Activated CD4-positive, alpha-beta T cell treated with anti-CD3 and anti-CD28 coated beads, Interleukin-2, amount 50 U/mL, for 4 hours (primary cell): ENCODE measurements around the gene WDR46.
A peak's percentile ranks its signal among the peaks of the same experiment; 100 is the strongest.

Experiments used
- DNase-seq, 2 experiments: peaks; one replicate each; pipeline ENCODE4 v3.0.0-alpha.2; 2020

WDR46 gene

DNA sequence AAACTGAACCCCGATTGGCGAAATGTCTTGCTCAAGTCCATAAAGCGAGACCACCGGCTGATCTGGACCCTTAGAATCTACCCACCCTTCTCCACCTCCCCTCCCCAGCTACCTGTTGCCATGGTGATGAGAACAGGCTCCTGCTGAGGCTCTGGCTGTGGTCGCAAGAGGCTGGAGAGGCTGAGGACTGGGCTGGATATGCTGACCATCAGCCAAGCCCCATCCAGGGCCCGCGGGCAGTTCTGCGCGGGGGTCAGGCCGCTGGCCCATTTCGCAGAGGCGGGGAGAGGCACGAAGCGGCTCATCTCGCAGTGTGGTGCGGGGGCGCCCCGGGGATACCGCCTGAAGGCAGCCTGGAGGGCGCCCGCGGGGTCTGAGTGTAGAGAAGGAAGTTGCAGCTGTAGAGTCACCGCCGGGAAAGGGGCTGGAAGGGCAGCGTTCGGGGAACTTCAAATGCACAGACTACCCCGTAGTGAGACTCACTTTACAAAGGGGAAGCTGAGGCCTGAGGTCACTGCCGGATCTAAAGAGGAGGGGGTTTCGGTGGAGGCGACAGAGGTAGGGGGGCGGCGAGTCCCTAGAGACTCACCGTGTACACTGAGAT is 24.2 kb upstream of the WDR46 start:
- peak; percentile 46 to 51 for DNase-seq

DNA sequence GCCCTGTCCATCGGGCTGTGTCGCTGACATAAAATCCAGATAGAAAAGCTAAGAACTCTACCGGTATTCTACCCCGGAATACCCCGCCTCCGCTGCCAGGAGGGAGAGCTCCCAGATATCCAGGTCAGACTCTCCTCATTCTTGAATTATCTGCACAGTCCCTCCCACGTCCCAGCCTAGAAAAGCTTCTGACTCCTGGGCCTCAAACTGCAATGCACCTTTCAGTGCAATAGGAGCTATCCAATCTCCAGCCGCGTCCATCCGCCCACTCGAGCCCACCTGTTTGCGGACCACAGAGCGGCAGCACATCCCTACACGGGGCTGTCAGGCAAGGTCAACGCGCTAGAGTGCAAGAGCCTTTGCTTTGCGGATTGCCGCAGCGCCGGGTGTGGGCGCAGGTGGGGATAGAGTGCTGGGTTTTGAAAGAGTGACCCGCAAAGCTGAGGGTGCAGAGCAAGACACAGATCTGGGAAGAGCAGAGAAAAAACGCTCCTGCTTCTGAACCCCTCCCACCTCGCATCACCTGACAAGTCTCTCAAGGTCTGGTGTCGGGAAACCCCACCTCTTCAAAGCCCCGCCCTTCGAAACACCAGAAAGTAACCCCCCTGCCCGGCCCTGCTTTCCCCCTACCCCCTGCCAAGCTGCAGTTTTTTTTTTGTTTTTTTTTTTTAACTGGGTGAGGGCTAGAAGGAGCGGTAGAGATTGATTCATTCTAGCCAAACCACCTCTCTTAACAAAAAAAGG is 23.5 kb upstream of the WDR46 start:
- peak; percentile 83 to 86 for DNase-seq

DNA sequence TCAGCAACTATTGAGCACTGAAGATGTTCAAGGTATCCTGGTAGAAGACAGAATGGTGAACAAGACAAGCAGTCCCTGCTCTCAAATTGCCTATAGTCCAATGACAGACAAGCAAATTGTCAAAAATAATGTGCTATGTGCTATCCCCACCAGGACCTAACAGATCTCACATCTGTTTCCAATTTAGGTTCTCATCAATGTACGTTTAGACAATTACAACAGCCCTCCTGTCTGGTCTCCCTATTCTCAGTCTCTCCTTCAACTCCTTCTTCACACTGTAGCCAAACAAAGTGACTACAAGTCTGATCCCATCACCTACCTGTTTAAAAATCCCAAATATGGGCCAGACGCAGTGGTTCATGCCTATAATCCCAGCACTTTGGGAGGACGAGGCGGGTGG is 17.3 kb upstream of the WDR46 start:
- no peak for DNase-seq

DNA sequence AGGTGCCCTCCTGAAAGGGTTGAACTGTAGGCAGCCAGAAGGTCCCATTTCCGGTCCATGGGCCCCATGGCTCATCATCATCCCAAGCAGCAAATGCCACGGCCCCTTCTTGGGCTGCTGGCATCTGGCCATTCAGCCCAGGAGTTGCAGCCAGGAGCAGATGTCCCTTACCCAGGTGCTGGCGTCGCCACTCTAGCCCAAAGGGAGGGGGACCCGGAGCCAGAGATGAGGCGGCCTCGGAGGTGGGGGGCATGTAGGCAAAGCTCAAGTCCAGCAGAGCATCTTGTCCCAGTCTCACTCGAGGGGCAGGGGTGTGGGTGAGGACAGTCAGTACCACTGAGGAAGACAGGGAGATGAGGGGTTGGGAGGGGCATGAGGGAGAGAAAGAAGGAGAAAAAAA is 16.0 kb upstream of the WDR46 start:
- no peak for DNase-seq

DNA sequence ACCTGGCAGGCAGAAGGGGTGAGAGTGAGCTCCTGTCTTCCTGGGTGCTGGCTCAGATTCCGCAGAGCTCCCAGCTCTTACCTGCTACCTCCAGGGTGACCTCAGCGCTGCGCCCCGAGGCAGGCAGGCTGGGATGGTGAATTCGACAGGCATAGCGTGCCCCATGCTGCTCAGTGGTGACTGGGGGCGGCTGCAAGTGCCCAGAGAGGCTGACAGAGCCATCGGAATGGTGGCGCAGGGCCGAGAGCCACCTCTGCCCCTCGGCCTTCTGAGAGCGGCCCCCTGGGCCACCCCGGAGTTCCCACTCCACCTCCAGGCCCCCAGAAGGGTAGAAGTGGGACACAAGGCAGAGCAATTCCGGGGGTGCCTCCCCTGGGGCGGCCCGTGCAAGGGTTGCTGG is 15.2 kb upstream of the WDR46 start:
- no peak for DNase-seq

DNA sequence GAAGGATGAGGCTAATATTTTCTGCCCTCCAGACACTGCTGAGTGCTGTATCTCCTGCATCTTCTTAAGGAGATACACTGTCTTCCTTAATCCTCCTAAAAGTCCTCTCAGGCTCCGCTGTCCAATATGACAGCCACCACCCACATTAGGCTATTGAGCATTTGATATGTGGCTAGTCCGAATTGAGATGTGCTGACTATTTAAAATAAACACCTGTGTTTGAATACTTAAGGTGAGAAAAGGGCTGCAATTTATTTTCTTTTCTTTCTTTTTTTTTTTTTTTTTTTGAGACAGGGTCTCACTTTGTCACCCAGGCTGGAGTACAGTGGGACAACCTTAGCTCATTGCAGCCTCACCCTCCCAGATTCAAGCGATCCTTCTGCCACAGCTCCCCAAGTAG is 12.8 kb upstream of the WDR46 start:
- DNase-seq: no peak

DNA sequence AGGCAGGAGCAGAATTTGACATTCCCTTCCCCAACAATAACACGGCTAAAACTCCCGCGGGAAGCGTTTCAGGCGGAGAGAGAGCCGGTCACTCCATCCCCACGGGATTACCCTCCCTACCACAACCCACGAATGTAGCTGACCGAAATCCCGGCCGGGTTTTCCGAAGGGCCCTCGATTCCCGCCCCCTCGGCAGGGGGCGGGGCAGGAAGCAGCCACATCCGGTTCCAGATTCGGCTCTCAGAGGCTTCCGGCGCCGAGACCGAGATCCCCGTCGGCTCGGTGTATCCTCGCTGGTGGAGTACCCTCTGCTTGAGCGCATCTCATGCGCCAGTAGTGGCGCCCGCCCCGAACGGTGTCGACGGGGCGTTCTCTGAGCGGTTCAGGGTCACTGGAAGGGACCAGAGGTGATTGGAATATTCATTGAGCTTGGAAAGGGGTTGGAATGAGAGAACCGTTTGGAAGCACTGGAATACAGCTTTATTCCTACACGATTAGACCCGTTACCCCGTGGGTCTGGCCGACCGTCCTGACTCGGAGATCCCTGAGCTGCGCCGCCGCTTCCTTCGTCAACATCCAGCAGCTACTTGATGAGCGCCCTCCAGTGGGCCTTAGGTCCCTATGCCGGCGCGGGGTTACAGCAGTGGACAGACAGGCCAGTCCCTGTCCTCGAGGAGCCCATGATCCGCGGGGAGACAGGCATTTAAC is 10.4 kb upstream of the WDR46 start:
- DNase-seq: peak; percentile 88 to 90

DNA sequence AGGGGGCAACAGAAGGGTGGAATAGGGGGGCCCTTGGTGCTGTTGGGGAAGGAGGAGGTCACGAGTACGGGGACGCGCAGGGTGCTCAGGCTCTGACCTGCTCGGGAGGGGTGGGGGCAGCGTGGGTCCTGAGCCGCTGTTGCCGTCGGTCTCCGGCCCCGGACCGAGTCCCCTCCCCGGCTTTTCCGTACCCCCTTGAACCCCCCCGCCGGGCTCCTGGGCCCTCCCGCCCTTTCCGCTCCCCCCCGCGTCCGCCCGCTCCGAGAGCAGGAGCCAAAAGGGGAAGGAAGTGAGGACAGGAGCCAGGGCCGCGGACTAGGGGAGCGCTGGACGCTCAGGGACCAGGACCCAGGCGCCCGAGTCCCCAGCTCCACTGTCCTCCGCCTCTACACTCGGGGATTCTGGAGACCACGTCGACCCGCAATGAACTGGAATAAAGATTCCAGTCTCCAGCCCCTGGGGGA is 9.8 kb upstream of the WDR46 start, which contains the start of gene RGL2:
Gene RGL2, minus strand, starts transcription at position 170 of the 464 bp plus-strand sequence. CDS start 332 bp downstream, outside the sequence.
- peak; percentile 43 to 49 for DNase-seq

DNA sequence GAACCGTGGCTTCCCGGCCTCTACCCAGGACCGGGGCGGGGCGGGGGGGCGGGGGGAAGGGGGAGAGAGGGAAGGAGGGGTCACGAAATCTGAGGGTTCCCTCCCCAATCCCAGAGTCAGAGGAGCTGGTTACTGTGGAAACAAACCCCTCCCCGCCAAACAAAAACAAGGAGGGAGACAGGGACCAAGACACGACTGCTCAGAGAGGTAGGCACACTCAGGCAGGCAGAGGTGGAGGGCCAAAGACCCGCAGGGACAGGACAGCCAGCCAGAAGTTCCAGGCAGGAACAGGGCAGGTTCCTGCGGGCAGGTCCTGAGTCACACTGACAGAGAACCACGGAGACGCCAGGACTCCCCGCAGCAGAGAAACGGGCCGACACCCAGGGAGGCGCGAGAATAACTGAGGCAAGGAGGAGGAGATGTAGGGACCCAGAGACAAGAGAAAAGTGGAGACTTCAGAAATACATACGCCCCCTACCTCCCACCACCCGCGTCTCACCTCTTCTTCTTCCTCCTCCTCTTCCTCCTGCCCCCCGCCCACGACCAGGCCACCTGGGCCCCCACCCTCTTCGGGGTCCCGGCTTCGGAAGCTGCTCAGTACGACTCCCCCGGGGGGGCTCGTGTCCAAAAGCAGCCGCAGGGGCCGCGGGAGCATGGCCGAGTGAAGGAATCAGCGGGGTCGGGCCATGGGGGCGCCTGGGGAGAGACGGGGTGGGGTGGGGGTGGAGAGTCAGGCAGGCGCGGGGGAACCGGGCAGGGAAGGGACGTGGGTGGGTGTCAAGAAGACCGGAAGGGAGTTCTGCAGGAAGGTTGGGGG is 9.1 kb upstream of the WDR46 start:
- DNase-seq: peak; percentile 39 to 44

DNA sequence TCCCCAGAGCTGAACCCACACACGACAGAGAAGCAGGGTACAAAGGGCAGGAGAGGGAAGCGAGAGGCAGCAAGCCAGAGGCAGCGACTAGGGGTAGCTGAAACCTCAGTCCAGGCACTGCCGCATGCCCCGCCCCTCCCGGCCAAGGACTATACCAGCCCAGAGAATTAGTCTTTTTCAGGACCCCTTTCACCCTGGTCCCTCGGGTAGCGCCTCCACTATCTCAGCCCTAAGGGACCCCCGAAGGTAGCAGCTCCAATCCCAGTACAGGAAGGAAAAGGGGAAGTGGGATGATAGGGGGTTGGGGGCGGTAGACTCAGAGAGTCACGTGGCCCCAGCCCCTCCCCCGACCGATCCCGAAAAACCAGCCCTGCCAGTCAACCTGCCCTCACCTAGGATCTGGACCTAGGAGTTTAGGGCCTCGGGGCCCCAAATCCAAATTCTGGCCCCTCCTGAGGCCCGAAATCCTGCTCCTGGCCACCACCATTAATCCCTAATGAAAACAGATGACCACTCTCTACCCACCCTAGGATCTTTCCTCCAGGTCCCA is 8.4 kb upstream of the WDR46 start:
- no peak for DNase-seq

DNA sequence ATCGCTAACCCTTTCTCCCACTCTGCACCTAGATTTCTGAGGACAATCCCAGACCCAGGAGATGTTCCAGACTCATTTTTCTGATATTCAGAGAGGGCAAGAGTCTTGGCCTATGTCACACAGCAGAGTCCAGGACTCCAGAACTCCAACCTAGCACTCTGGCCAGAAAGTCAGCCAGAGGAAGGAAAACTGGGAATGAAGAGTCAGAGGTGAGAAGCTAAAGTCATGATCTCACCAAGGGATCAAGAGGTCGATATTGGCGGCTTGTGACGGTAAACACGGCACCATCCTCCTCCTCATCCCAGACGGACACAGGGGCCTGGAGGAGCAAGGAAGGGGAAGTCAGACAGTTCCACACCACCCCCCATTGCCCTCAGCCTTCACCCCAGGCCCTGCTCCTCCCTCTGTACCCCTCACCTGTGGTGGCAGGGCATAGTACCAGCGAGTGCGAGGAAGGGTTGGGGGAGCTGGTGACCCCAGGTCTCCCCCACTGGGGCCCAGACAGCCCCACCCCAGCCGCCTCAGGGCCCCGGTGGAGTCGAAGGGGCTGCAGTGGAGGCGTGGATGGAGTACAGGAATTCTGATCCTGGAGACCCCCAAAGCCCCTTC is 7.9 kb upstream of the WDR46 start:
- no peak for DNase-seq

DNA sequence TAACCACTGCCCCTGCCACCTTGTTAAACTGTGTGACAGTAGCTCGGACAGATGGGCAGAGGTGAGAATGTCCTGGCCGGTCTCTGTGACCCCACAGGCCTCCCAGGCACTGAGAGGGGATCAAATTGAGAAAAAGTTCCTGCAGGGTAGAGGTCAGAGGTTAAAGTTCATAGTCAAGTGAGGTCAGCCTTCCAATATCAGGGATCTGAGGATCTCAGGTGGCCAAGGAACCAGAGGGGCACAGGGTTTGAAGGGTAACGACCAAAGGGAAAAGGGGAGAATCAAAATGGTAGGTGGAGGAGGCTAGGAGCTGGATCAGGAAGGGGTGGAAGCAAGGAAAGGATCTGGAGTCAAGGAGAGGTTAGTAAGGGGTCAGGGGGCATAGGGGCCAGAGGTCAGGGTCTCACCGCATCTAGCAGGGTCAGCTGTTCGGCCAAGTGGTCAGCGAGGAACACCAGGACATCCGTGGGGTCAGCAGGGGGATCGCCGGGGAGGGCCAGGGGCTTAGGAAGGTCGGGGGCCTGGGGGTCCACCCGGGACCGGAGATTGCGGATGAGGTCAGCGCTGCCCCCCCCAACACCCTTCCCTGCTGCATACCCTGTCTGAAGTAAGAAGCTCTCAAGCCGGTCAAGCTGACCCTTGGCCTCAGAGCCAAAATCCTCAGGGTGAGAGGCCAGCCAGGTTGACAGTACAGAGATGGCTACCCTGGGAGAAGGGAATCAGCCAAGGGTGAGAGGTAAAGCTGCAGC is 6.8 kb upstream of the WDR46 start:
- DNase-seq: no peak

DNA sequence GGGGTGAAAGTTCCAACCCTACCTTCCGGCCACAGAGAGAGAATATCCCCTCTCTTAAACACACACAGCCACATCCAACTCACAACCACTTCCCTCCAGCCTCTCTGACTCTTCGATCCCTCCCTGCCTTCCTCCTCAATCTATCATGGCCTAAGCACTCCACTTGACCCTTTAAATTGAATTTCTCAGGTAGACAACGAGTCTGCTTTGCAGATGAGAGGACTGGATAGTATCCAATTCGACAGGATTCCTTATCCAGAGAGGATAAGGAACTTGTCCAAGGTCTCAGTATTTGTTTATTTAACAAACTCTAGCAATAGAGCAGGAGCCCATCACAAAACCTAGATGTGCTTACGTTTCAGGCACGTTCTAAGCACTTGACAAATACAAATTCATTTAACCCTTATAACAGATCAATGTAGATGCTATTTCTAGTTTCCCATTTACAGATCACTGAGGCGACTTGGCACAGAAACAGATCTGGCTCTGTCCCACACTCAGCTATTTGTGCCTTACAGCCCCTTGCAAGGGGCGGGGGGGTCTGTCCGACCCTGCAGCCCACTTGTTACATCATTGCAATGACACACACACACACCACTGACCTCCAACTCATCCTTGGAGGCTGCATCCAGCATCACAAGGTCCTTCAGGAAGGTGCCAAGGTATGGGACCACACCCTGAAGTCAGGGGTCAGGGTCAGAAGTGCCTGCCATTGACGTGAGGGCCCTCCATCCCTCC is 5.2 kb upstream of the WDR46 start:
- DNase-seq: no peak

DNA sequence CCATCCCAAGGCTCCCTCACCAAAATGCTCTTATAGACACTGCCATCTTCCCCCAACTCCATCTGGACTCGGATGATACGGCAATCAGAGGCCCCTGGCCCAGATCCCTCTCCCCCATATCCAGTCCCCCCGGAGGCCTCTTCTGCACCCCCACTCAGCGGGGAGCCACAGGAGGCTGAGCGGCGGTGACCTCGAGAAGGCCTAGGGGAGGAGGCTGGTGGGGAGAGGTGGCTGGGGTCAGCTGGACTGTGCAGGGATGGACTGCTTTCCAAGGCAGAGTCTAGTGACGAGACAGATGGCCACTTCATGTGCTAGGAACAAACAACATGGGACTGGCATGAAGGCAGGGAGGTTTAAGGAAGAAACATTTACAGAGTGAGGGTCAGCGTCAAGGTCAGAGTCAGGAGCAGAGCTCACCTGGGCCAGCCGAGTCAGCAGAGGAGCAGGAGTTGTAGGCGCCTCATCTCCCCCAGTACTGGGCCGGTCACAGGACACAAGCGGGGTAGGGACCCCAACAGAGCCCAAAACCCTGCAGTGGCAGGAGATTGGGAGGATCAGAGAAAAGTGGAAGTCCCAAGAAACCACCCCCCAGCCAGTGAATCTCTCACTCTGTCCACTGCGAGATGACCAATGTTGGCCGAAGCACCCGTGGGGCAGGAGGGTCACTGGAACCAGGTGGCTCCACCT is 4.1 kb upstream of the WDR46 start:
- DNase-seq: no peak

DNA sequence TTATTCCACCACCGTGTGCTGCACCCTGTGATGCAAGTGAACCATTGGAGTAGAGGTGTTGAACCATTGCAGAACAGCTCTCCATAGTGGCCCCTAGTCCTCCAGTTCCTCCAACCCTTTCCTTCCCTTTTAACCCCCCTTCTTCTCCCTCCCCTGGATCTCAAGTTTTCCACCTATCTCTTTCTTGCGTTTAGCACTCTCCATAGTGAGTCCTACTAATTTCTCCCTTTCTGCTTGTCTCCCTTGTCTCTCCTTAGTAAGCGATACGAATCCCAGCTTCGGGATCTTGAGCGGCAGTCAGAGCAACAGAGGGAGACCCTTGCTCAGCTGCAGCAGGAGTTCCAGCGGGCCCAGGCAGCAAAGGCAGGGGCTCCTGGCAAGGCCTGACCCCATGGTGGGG is 1.4 kb upstream of the WDR46 start:
- DNase-seq: no peak

DNA sequence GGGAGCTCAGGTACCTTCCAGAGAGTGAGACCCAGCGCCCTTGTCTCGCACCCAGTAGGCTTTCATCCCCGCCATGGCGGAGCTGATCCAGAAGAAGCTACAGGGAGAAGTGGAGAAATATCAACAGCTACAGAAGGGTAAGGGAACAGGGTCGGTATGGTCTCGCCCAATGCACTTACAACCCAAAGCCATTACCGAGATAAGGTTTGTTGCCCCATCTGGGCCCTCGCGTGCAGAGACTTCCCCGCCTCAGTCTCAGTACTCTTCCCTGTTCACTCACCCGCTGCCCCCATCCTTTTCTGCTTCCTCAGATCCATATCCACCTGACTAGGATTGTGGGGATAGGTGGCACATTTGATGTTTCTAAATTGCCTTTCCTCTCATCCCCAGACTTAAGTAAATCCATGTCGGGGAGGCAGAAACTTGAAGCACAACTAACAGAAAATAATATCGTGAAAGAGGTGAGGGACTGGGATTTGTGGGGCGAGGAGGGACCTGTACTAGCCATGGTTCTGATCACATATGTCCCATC is 811 bp upstream of the WDR46 start:
- DNase-seq: no peak

DNA sequence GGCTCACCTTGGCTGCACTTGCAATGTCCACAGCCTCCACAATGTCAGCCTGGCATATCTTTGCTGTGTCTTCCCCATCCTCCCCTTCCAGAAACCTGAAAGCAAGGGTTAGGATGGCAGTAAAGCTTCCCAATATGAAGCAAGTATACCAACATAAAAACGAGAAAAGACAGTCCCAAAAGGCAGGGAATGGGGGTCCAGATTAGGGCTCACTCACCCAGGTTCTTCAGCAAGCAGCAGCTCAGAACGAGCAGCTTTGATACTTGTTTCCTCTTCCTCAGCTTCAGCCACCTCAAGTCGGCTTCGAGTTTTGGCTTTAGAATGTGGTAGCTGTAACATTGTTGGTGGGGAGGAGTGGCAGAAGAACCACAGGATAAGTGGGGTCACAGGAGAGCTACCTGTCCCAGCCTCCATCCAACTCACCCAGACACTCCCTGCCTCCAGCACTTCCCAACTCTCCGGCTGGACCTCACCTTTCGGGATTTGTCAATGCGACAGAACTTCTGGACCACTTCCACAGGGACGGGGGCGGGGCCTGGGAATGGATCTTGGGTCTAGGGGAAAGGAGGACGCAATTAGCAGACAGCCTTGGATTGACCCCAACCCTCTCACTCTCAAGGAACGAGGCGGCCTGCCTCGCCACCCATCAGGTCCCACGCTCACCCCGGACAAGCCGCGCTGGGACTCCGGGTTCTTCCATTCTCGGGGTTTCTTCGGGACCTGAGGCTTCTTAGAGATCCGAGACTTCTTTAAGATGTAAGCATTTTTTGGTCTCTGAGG is 708 bp downstream of the WDR46 start:
- DNase-seq: no peak

DNA sequence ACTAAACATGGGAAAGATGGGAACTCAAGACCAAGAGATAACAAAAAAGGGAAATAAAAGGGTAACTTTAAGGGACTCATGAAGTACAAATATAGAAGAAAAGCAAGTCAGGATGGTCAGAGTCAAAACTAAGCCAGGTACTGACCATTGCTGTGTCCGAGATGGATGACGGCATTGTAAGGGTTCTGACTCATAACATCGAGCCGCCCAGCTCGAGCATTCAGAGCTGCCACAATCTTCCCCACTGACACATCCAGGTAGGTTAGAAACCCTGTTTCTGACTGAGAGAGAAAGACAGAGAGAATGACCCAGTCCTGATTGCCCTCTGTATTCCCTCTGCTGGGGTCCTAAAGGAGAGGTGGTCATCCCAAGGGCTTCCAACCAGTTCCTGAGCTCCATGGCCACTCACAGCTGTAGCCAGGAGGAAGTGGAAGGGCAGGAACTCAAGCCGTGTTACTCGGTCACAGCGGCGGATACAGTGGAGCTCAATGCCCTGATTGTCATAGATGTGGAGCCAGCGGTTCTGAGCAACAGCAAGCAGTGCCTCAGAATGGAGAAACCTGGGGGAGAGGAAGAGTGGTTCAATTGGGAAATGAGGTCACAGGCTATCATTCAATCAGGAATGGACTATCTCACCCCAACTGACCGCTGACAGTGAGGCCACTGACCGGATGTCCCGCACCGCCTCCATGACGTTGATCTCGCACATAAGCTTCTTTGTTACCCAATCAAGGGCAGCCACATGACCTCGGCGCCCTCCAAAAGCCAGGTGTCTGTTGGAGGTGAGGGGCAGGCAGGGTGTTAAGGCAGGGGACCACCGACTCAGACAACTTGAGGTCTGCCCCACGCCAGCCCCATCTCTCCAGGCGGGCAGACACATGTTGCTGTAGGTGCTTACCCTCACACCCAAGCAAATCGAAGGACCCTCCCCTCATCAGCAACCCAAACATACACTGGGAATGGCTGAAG is 1.8 kb downstream of the WDR46 start:
- no peak for DNase-seq
